Heart right ventricle (tissue), 16 donors: ENCODE measurements around the gene RHOT2. TPM values are rescaled to one million over a fixed set of nuclear protein-coding genes. Genes with fewer than 3 reads are reported as not detected.
A peak's percentile ranks its signal among the peaks of the same experiment; 100 is the strongest.

Experiments
- ATAC-seq, 8 donors: fragments of 200-7000 bp; cut with Tn5 transposase; one replicate each; pipeline ENCODE4 v1.9.1; 2020; ENCODE audit warnings: mild to moderate bottlenecking in 8 of 8, moderate library complexity in 8 of 8, moderate number of reproducible peaks in 1 of 8
- DNase-seq, 2 donors: peaks; one replicate each; pipeline ENCODE4 v3.0.0-alpha.2; 2020
- H3K27ac ChIP-seq, 10 donors: fragments of 200-600 bp; sonication (generic) in 2 of 10; one replicate each; pipeline versions ENCODE4 v1.5.0 to v1.8.0; 2020 to 2022; ENCODE audit warnings: mild to moderate bottlenecking in 3 of 10
- H3K27me3 ChIP-seq, 7 donors: fragments of 200-600 bp; one replicate each; pipeline ENCODE4 v1.8.0; 2021 to 2022; ENCODE audit warnings: mild to moderate bottlenecking in 2 of 7
- H3K36me3 ChIP-seq, 9 donors: fragments of 200-600 bp; sonication (generic) in 1 of 9; one replicate each; pipeline versions ENCODE4 v1.5.0 to v1.8.0; 2020 to 2022; ENCODE audit warnings: mild to moderate bottlenecking in 2 of 9
- H3K4me1 ChIP-seq, 9 donors: fragments of 200-600 bp; sonication (generic) in 1 of 9; one replicate each; pipeline versions ENCODE4 v1.5.0 to v1.8.0; 2020 to 2022; ENCODE audit warnings: mild to moderate bottlenecking in 4 of 9
- H3K4me3 ChIP-seq, 10 donors: fragments of 200-600 bp; sonication (generic) in 2 of 10; one replicate each; pipeline versions ENCODE4 v1.5.0 to v1.8.0; 2020 to 2022; ENCODE audit warnings: mild to moderate bottlenecking in 7 of 10, moderate library complexity in 2 of 10
- H3K9me3 ChIP-seq, 11 donors: fragments of 200-600 bp in 10 of 11; sonication (generic) in 2 of 11; one replicate each; pipeline versions ENCODE4 v1.5.0 to v1.8.0; 2013 to 2022; ENCODE audit warnings: mild to moderate bottlenecking in 2 of 11, control low read depth in 1 of 11, moderate library complexity in 1 of 11
- WGBS, 2 donors: extraction: QIAGEN DNeasy Blood & Tissue Kit; methylation state at CpG; one replicate each; pipeline ENCODE4 v1.1.7; 2013; ENCODE audit warnings: inconsistent platforms in 1 of 2; 5-methylcytosine and 5-hydroxymethylcytosine counted together
- intact Hi-C, 10 donors: fragments of 100-400 bp; cut with DNase I; formaldehyde crosslinking; loops; one replicate each; pipeline versions ENCODE4 v1.11.1 to v1.14.2; 2022
- polyA plus RNA-seq, 2 donors: library from polyadenylated mRNA; stranded (reverse); fragments of 200-250 nt; gene quantifications; one replicate each; pipeline ENCODE4 v1.2.3, GENCODE V29; 2013
- total RNA-seq, 10 donors: library from RNA; stranded (reverse); fragmentation: NEBNext Ultra II Directional in 3 of 10; extraction: Animal tissue kit (Norgen Biotek cat#: 25700) in 3 of 10; gene quantifications; one replicate each; pipeline versions ENCODE4 v1.2.1 to v1.2.4, GENCODE V29; 2021 to 2023
- TF ChIP-seq, protein P1 (sequence below), 9 donors: fragments of 200-600 bp; sonication (generic) in 2 of 9; IDR thresholded peaks; one replicate each; pipeline versions ENCODE4 v1.5.0 to v1.8.0; 2021 to 2022; ENCODE audit warnings: antibody characterized with exemption in 9 of 9, mild to moderate bottlenecking in 5 of 9, moderate library complexity in 1 of 9
- donor health status: Arrhythmogenic right ventricular cardiomyopathy.
- donor health status: ischemic (EF 13 %, LVEDD 7.1; RV severe dilation, severe dysfunction).
- donor health status: healthy with polysubstance abuse.
- donor health status: DM: no; HTN: yes; CAD: no.
- donor health status: DM: no; HTN: no; CAD: no.
- donor health status: ischemic (EF 25% LVEDD 6.9; RV normal size, moderate dysfunction).
- donor health status: ischemic (EF 25% LVEDD 5.7; RV mildly dilated, moderate dysfunction).
- donor health status: healthy.
- donor health status: DM: yes; HTN: yes; CAD: no.
- donor health status: Ischemic cardiomyopathy.
- donor health status: ischemic (EF 35%, LVEDD 5.7; RV mildly dilated, moderate dysfunction).
- donor health status: nonischemic (EF 11% LVEDD 7.7; RV severe dilation, severe dysfunction).
- donor health status: DM: yes; HTN: yes; CAD: no.
- donor health status: PGD.
- donor health status: ischemic (EF 29% LVEDD 5.4; RV normal size, mild dysfunction).
- donor health status: nonischemic (EF 23%, LVEDD 6.1; RV moderate dilation, normal function).

Gene RHOT2
- total and polyA plus RNA-seq, 12 donors: 66.8 to 261 (median 92.6) TPM

DNA sequence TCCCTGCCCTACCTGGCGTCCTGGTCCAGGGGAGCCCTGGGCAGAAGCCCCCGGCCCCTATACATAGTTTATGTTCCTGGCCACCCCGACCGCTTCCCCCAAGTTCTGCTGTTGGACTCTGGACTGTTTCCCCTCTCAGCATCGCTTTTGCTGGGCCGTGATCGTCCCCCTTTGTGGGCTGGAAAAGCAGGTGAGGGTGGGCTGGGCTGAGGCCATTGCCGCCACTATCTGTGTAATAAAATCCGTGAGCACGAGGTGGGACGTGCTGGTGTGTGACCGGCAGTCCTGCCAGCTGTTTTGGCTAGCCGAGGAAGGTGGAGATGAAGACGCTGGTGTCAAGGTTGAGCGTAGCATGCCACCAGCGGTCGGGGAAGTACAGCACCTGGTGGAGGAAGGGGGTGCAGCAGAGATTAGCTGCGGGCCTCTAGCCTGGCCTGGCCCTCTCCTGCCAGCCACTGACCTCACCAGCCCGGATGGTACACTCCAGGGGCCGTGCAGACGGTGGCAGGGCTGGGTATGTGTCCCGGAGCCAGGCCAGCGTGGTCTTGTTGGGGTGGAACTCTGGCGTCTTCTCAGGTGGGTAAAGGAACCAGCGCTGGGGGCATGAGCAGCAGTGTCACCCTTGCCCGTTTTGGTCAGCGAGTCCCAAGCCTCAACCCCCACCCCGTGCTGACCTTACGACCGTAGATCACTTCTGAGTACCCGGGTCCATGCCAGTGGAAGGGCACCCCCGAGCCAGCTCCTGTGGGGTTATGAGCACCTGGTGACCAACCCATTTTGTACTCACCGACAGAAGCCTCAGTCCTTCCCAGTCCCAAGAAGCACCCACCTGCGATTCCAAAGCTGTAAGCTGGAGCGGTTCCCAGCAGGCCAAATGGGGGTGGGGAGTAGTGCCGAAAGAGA is 14.8 kb downstream of the RHOT2 start:
- Histone ChIP-seq H3K4me3 (peak overlapping the region in 5 of 10 donors; percentile 76 to 94 (median 81)), H3K36me3 (peaks cover 0 to 45% (median 19%) of the 10 kb centered on the region in 9 donors), H3K4me1 (peaks cover 33 to 63% (median 50%) of the 10 kb centered on the region in 9 donors), H3K9me3 (no peaks in the 10 kb centered on the region), H3K27ac (peak overlapping the region in 1 of 10 donors; percentile 82), H3K27me3 (no peaks in the 10 kb centered on the region)
- DNase-seq (no peak), ATAC-seq (no peak)
- intact Hi-C loops: no loop called here
- 85 to 86% methylated on average over 36 of the region's 36 CpGs for WGBS, 2 donors
- TF ChIP-seq, protein P1, sequence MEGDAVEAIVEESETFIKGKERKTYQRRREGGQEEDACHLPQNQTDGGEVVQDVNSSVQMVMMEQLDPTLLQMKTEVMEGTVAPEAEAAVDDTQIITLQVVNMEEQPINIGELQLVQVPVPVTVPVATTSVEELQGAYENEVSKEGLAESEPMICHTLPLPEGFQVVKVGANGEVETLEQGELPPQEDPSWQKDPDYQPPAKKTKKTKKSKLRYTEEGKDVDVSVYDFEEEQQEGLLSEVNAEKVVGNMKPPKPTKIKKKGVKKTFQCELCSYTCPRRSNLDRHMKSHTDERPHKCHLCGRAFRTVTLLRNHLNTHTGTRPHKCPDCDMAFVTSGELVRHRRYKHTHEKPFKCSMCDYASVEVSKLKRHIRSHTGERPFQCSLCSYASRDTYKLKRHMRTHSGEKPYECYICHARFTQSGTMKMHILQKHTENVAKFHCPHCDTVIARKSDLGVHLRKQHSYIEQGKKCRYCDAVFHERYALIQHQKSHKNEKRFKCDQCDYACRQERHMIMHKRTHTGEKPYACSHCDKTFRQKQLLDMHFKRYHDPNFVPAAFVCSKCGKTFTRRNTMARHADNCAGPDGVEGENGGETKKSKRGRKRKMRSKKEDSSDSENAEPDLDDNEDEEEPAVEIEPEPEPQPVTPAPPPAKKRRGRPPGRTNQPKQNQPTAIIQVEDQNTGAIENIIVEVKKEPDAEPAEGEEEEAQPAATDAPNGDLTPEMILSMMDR (IDR thresholded peaks at IDR 0.05): no peak

DNA sequence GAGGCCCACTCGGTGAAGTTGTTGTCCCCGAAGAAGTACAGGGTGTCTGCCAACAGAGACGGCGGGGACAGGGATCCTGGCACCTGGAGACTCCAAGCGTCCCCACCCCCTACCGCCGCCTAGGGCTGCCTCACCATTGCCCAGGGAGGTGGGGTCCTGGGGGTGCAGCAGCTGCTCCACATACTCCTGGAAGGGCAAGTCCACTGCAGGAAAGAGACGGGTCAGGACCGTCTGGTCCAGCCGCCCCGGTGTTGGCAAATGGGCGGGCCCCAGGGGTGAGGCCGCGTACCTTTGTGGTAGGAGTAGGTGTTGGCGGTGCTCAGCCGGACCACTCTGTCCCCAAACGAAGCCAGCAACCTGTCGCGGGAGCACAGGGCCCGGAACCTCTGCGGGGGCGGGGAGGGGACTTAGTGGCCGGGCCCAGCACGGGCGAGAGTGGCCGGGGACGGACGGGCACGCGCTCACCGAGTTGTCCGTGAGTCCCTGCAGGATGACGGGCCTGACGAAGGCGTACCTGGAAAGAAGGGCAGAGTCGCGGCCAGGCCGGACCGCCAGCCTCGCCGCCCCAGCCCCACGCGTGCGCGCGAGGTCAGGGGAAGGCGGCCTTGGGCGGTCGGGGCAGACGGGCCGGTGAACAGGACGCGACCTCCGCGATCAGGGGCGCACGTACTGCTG is 15.6 kb downstream of the RHOT2 start:
- TF ChIP-seq, protein P1 (IDR thresholded peaks at IDR 0.05): no peak
- Histone ChIP-seq H3K9me3 (no peaks in the 10 kb centered on the region), H3K27me3 (no peaks in the 10 kb centered on the region), H3K4me1 (peaks cover 33 to 64% (median 51%) of the 10 kb centered on the region in 9 donors), H3K4me3 (peak overlapping the region; percentile 40 to 94 (median 76)), H3K36me3 (peaks cover 0 to 48% (median 19%) of the 10 kb centered on the region in 9 donors), H3K27ac (peak overlapping the region in 9 of 10 donors; percentile 64 to 88 (median 82))
- WGBS, 2 donors: 13 to 14% methylated on average over 54 to 57 of the region's 57 CpGs
- no peak for ATAC-seq
- no peak for DNase-seq
- intact Hi-C loops: no loop called here

DNA sequence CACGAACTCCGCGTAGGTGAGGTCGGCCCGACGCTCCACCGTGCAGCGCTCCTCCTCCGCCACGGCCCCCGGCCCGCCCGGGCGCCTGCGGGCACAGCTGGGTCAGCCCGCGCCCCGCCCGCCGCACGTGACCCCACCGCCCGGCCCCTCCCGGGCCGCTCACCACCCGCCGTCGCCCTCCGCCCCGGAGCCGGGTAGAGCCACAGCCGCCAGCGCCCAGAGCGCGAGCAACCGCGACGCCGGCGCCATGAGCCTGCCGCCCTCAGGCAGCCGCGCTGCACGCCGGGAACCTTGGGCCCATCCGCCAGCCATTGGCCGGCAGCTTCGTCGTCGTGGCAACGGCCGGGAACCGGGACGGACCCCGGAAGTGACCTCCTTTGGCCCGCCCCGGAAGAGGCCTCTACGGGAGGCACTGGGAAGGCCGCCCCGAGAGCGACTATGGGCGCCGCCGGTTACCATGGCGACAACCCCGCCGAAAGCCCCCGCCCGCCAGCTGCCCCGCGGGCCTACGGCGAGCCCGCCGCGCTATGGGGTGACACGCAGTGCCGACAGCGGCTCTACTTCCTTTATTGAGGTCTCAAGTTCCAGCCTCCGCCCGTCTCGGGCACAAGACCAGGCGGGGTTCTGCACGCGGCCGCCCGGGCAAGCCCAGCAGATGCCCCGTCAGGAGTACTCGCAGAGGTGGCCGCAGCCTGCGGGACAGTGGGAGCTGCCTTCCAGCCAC is 16.3 kb downstream of the RHOT2 start, which contains the start of gene JMJD8:
JMJD8 (minus strand) TSS at position 264 of the 724 bp plus-strand sequence; CDS start at position 249, 15 bp downstream.
- H3K9me3 ChIP-seq: no peaks in the 10 kb centered on the region
- intact Hi-C loops: no loop called here
- TF ChIP-seq, protein P1 (IDR thresholded peaks at IDR 0.05): no peak
- H3K4me3 ChIP-seq: peak within 1 kb of the TSS; percentile 40 to 94 (median 76)
- DNase-seq (peak; percentile 97 to 99), ATAC-seq (peak; percentile 64 to 83 (median 76))
- H3K27ac ChIP-seq: peak within 1 kb of the TSS in 9 of 10 donors; percentile 64 to 88 (median 82)
- peaks cover 32 to 67% (median 55%) of the 10 kb centered on the region in 9 donors for H3K4me1 ChIP-seq
- no peaks in the 10 kb centered on the region for H3K27me3 ChIP-seq
- 3 to 4% methylated on average over 87 to 88 of the region's 91 CpGs for WGBS, 2 donors
- H3K36me3 ChIP-seq: peaks cover 0 to 48% (median 19%) of the 10 kb centered on the region in 9 donors
